Prostate gland (tissue), 2 donors: ENCODE results near the gene HMX1.

Source experiments
- POLR2A ChIP-seq: fragments of 450-650 bp; IDR thresholded peaks from one replicate; pipeline ENCODE4 v1.6.1; 2016; ENCODE audit warnings: antibody characterized with exemption, mild to moderate bottlenecking
- TF ChIP-seq, protein P1 (sequence below), 4 experiments: fragments of 200-600 bp in 2 of 4; fragments of 450-650 bp in 2 of 4; sonication (generic) in 2 of 4; IDR thresholded peaks; 1 replicate in 3 of 4; 2 replicates in 1 of 4; pipeline ENCODE4 v1.5.1; 2016 to 2019; ENCODE audit warnings: antibody characterized with exemption in 4 of 4, mild to moderate bottlenecking in 2 of 4, moderate library complexity in 2 of 4

DNA sequence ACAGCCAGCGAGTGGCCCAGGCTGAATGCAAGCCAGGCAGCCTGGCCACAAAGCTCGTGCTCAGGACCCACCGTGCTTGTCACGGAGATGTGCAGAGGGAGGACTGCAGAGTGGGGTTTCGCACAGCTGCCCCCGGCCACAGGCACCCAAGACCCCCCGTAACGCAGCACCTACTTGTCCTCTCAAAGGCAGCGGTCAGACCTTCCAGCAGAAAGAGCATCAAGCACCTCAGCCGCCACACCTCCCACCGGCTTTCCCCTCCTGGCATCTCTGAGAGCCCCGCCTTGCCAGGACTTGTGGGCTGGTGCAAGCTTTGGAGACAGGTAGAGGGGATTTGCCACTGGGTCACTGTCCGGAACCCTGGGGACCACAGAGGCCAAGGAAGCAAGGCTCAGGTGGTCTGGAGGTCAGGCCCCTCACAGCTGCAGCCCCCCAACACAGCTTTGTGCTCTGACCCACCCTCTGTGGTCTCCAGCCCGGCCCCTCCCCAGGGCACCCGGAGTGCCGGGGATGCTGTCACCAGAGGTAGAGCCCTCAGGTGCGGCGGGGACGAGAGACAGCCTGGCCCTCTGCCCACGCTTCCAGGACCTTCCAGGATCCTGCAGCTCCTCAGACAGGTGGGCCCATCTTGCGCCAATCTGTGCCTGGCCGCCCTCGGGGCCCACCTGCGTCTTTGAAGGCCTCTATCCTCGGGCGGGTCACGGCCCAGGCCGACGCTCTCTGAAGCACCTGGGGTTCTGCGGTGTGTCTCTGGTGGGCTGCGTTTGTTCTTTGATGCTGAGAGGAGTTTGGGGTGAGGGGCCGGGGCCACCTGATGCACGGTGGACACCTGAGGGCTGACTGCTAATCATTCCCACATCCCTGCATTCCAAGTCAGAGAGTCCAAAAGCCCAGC lies 34.4 kb upstream of the HMX1 start:
- TF ChIP-seq, protein P1, sequence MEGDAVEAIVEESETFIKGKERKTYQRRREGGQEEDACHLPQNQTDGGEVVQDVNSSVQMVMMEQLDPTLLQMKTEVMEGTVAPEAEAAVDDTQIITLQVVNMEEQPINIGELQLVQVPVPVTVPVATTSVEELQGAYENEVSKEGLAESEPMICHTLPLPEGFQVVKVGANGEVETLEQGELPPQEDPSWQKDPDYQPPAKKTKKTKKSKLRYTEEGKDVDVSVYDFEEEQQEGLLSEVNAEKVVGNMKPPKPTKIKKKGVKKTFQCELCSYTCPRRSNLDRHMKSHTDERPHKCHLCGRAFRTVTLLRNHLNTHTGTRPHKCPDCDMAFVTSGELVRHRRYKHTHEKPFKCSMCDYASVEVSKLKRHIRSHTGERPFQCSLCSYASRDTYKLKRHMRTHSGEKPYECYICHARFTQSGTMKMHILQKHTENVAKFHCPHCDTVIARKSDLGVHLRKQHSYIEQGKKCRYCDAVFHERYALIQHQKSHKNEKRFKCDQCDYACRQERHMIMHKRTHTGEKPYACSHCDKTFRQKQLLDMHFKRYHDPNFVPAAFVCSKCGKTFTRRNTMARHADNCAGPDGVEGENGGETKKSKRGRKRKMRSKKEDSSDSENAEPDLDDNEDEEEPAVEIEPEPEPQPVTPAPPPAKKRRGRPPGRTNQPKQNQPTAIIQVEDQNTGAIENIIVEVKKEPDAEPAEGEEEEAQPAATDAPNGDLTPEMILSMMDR (IDR thresholded peaks at IDR 0.05) = no peak
- TF ChIP-seq POLR2A = no peak
